ENCODE results near the gene CACNA1I.

- TF ChIP-seq EZH2 (IDR thresholded peaks at IDR 0.05; ENCODE audit: low read depth, low read length, severe bottlenecking) (no peak), JUND (IDR thresholded peaks at IDR 0.05; ENCODE audit: low read length) (no peak), ATF2 (IDR thresholded peaks at IDR 0.05; ENCODE audit: low read length) (no peak), GABPA (IDR thresholded peaks at IDR 0.05; ENCODE audit: borderline replicate concordance, insufficient read depth, low read length) (no peak), RAD21 (IDR thresholded peaks at IDR 0.05 in 1 of 2, conservative IDR thresholded peaks at IDR 0.05 in 1 of 2; ENCODE audit: low read depth in 2 of 2, low read length in 2 of 2) (no peak), CEBPB (IDR thresholded peaks at IDR 0.05; ENCODE audit: low read depth, low read length) (no peak), CTCF (IDR thresholded peaks at IDR 0.05; ENCODE audit: control extremely low read depth in 1 of 3, insufficient read depth in 1 of 3, low read depth in 1 of 3, low read length in 3 of 3) (no peak), BACH1 (IDR thresholded peaks at IDR 0.05; ENCODE audit: low read length) (no peak), POLR2A (IDR thresholded peaks at IDR 0.05; ENCODE audit: control extremely low read depth in 1 of 2, low read depth in 2 of 2, low read length in 2 of 2) (no peak), JUN (IDR thresholded peaks at IDR 0.05; ENCODE audit: low read depth, low read length) (no peak), BRCA1 (IDR thresholded peaks at IDR 0.05; ENCODE audit: low read depth, low read length) (no peak), MAX (IDR thresholded peaks at IDR 0.05) (no peak)
Measured at GRCh38 chr22:39717099-39717498, 146.5 kb downstream of the CACNA1I start.
